ENCODE data around the gene CYBB.

Gene CYBB

GRCh38 chrX:37779857-37780256 is at the start of gene CYBB:
CYBB (plus strand) TSS chrX:37780059; CDS start chrX:37780078, 19 bp downstream.
- Mint-ChIP-seq H3K27me3 (no peaks in the 10 kb centered on the region), H3K9me3 (no peaks in the 10 kb centered on the region), H3K36me3 (ENCODE audit: low read depth) (no peaks in the 10 kb centered on the region), H3K4me1 (peaks cover 27% of the 10 kb centered on the region), H3K4me3 (peak within 1 kb of the TSS; percentile 55), H3K27ac (peak within 1 kb of the TSS; percentile 49)
- DNase-seq: no peak
- no peak for ATAC-seq

- no peak for ATAC-seq
- H3K36me3 Mint-ChIP-seq (ENCODE audit: low read depth): no peaks in the 10 kb centered on the region
- peak overlapping the region; percentile 9 for H3K4me3 Mint-ChIP-seq
- peak; percentile 70 for DNase-seq
- H3K4me1 Mint-ChIP-seq: peaks cover 24% of the 10 kb centered on the region
- H3K27me3 Mint-ChIP-seq: no peaks in the 10 kb centered on the region
- no peaks in the 10 kb centered on the region for H3K9me3 Mint-ChIP-seq
- peak overlapping the region; percentile 85 for H3K27ac Mint-ChIP-seq
These were observed 34.5 kb upstream of the CYBB start for GRCh38 chrX:37745354-37745753.

DNA sequence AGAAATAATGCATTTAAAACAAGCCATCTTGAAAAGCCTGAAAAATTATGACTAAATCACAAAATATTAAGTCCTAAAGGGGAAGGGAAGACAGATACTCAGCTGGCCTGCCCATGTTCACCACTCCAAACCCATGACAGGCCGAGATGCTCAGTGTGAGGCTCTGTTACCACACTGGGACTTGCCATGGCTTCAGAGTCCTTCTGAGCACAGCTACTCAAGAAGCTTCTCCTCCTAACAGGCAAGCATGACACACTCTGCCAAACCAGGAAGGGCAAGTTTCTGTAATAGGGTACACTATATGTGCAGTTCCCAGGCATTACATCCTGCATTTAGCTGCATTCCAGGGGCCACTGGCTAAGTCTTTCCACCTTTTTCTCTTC is 34.0 kb upstream of the CYBB start:
- Mint-ChIP-seq H3K9me3 (no peaks in the 10 kb centered on the region), H3K27ac (peak overlapping the region; percentile 85), H3K4me1 (peaks cover 24% of the 10 kb centered on the region), H3K36me3 (ENCODE audit: low read depth) (no peaks in the 10 kb centered on the region), H3K4me3 (peak overlapping the region; percentile 9), H3K27me3 (no peaks in the 10 kb centered on the region)
- ATAC-seq: peak; percentile 58
- peak; percentile 3 for DNase-seq

- peak; percentile 44 for DNase-seq
- no peaks in the 10 kb centered on the region for H3K27me3 Mint-ChIP-seq
- H3K4me3 Mint-ChIP-seq: peak overlapping the region; percentile 37
- H3K4me1 Mint-ChIP-seq: peaks cover 26% of the 10 kb centered on the region
- no peaks in the 10 kb centered on the region for H3K9me3 Mint-ChIP-seq
- peak; percentile 81 for ATAC-seq
- peak overlapping the region; percentile 85 for H3K27ac Mint-ChIP-seq
- H3K36me3 Mint-ChIP-seq (ENCODE audit: low read depth): no peaks in the 10 kb centered on the region
These were observed 33.5 kb upstream of the CYBB start for GRCh38 chrX:37746218-37746941.

- H3K4me3 Mint-ChIP-seq: no peak overlapping the region
These were observed 32.9 kb upstream of the CYBB start for GRCh38 chrX:37746951-37747350.

DNA sequence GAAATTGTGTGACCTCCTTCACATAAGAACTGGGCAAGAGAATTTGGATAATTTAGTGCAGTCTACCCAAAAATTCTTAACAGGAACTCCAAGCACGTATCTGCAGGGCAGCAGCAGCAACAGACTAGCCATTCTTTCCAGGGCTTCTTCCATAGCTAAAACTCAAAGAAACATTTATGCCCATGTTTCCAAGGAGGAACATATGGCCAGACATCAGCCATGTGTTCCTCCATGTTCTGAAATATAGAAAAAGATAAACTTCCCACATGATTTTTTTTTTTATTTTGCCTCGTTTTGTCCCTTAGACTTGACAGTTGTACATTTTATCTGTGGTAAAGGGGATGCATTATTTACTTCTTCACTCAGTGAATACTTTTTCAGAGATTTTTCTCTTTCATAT is 27.6 kb upstream of the CYBB start:
- H3K36me3 Mint-ChIP-seq (ENCODE audit: low read depth): no peaks in the 10 kb centered on the region
- H3K27me3 Mint-ChIP-seq: no peaks in the 10 kb centered on the region
- no peak overlapping the region for H3K4me3 Mint-ChIP-seq
- no peak for DNase-seq
- peaks cover 7% of the 10 kb centered on the region for H3K4me1 Mint-ChIP-seq
- no peak for ATAC-seq
- no peaks in the 10 kb centered on the region for H3K9me3 Mint-ChIP-seq
- H3K27ac Mint-ChIP-seq: no peak overlapping the region

More at GRCh38 chrX:37746951-37747350, 32.9 kb upstream of the CYBB start:
- peaks cover 29% of the 10 kb centered on the region for H3K4me1 Mint-ChIP-seq
- DNase-seq (no peak), ATAC-seq (no peak)
- no peaks in the 10 kb centered on the region for H3K9me3 Mint-ChIP-seq
- peak overlapping the region; percentile 85 for H3K27ac Mint-ChIP-seq
- H3K36me3 Mint-ChIP-seq (ENCODE audit: low read depth): no peaks in the 10 kb centered on the region
- H3K27me3 Mint-ChIP-seq: no peaks in the 10 kb centered on the region

DNA sequence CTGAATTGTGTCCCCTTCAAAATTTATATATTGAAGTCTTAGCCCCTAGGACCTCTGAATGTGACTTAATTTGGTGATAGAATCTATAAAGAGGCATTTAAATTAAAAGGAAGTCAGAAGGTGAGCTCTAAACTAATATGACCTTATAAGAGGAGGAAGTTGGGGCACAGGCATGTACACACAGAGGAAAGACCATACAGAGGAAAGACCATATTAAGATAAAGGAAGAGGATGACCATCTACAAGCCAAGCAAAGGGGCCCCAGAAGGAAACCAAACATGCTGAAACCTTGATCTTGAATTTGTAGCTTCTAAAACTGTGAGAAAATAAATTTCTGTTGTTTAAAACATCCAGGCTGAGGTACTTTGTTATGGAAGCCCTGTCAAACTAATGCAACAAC is 26.9 kb upstream of the CYBB start:
- peak overlapping the region; percentile 42 for H3K27ac Mint-ChIP-seq
- DNase-seq (no peak), ATAC-seq (no peak)
- no peaks in the 10 kb centered on the region for H3K9me3 Mint-ChIP-seq
- H3K4me3 Mint-ChIP-seq: no peak overlapping the region
- H3K4me1 Mint-ChIP-seq: peaks cover 5% of the 10 kb centered on the region
- H3K27me3 Mint-ChIP-seq: no peaks in the 10 kb centered on the region
- no peaks in the 10 kb centered on the region for H3K36me3 Mint-ChIP-seq (ENCODE audit: low read depth)

DNA sequence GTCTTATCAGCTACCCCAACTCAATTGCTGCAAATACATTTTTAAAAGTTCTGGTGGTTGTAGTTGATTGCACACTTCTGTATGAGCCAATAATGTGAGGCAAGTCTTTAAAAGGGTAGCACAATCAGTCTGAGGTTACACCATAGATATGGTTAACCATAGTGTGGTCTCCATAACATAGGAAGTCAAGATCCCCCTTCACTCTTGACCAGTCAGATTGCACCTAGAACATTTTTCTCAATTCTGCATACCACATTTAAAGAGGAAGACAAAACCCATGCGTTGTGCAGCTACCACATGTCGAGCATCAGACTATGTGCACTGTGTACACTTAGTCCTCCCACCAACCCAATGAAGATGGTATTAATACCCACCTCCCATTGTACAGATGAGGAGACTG is 26.5 kb upstream of the CYBB start:
- H3K9me3 Mint-ChIP-seq: no peaks in the 10 kb centered on the region
- H3K27me3 Mint-ChIP-seq: no peaks in the 10 kb centered on the region
- peaks cover 5% of the 10 kb centered on the region for H3K4me1 Mint-ChIP-seq
- no peak overlapping the region for H3K4me3 Mint-ChIP-seq
- peak overlapping the region; percentile 42 for H3K27ac Mint-ChIP-seq
- no peaks in the 10 kb centered on the region for H3K36me3 Mint-ChIP-seq (ENCODE audit: low read depth)
- no peak for DNase-seq
- ATAC-seq: peak; percentile 44

DNA sequence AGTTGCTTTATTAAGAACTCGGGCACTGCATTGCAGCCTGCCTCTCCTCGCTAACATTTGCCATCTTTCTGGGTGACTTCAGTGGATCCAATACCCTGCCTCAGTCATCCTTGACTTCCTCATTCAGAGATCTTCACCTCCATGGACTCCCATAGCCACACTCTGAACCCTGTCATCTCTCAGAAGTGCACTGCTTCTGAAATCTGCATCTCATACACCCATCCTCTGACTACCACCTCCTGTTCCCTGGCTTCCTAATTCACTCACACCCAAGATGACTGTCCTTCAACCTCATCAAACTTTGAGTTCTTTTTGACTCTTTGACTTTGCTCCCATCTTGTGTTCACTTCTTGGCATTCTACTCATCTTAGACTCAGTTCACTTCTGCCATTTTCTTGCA is 25.3 kb upstream of the CYBB start:
- H3K36me3 Mint-ChIP-seq (ENCODE audit: low read depth): no peaks in the 10 kb centered on the region
- H3K4me3 Mint-ChIP-seq: no peak overlapping the region
- H3K27ac Mint-ChIP-seq: no peak overlapping the region
- peak; percentile 68 for ATAC-seq
- DNase-seq: no peak
- H3K9me3 Mint-ChIP-seq: no peaks in the 10 kb centered on the region
- H3K27me3 Mint-ChIP-seq: no peaks in the 10 kb centered on the region
- peaks cover 5% of the 10 kb centered on the region for H3K4me1 Mint-ChIP-seq

GRCh38 chrX:37755025-37755424 is 24.8 kb upstream of the CYBB start:
- no peaks in the 10 kb centered on the region for H3K36me3 Mint-ChIP-seq (ENCODE audit: low read depth)
- no peaks in the 10 kb centered on the region for H3K27me3 Mint-ChIP-seq
- peak; percentile 12 for DNase-seq
- ATAC-seq: peak; percentile 82
- no peaks in the 10 kb centered on the region for H3K9me3 Mint-ChIP-seq
- no peak overlapping the region for H3K4me3 Mint-ChIP-seq
- H3K27ac Mint-ChIP-seq: no peak overlapping the region
- H3K4me1 Mint-ChIP-seq: peaks cover 6% of the 10 kb centered on the region

DNA sequence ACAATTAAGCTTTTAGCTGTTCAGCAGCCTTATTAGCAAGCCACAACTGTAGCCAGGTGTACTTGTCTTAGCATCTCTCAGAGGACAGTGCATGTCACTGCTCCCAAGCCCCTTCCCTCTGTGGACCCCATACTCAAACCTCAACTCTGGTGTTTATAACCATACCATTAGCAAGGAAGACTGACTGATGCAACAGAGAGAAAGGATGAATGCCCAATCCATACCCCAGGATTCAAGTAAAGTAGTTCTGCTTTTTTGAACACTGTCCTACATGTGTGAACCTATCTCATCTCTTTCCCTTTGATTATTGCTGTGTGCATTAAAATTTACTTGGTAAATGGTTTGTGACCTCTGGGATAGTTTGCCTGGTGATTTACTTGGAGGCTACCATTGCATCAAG is 22.8 kb upstream of the CYBB start:
- DNase-seq (no peak), ATAC-seq (no peak)
- Mint-ChIP-seq H3K4me1 (peaks cover 1% of the 10 kb centered on the region), H3K4me3 (no peak overlapping the region), H3K27me3 (no peaks in the 10 kb centered on the region), H3K9me3 (no peaks in the 10 kb centered on the region), H3K36me3 (ENCODE audit: low read depth) (no peaks in the 10 kb centered on the region), H3K27ac (no peak overlapping the region)

DNA sequence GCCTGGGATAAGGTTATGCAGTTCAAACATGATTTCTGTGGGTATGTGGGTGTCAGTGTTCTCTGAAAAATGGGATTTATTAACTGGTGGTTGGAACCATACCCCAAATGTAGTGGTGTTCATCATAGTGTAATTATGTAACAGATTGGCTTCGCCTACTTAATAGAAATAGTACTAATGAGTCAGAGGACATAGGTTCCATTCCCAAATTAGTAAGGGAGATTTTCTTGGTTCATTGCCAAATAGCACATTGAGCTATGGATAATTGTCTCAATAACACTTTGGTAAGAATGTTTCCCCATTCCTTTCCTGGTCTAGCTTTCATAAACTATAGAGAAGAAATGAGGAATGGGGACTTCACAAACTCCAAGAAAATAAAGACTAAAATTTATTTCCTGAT is 20.5 kb upstream of the CYBB start:
- H3K36me3 Mint-ChIP-seq (ENCODE audit: low read depth): no peaks in the 10 kb centered on the region
- H3K4me1 Mint-ChIP-seq: peaks cover 5% of the 10 kb centered on the region
- H3K27ac Mint-ChIP-seq: no peak overlapping the region
- no peak overlapping the region for H3K4me3 Mint-ChIP-seq
- ATAC-seq (no peak), DNase-seq (no peak)
- H3K9me3 Mint-ChIP-seq: no peaks in the 10 kb centered on the region
- H3K27me3 Mint-ChIP-seq: no peaks in the 10 kb centered on the region

- DNase-seq: no peak
- Mint-ChIP-seq H3K4me1 (peaks cover 5% of the 10 kb centered on the region), H3K27me3 (no peaks in the 10 kb centered on the region), H3K4me3 (no peak overlapping the region), H3K9me3 (no peaks in the 10 kb centered on the region), H3K27ac (no peak overlapping the region), H3K36me3 (ENCODE audit: low read depth) (no peaks in the 10 kb centered on the region)
- ATAC-seq: peak; percentile 40
These were observed 19.9 kb upstream of the CYBB start for GRCh38 chrX:37759878-37760418.

DNA sequence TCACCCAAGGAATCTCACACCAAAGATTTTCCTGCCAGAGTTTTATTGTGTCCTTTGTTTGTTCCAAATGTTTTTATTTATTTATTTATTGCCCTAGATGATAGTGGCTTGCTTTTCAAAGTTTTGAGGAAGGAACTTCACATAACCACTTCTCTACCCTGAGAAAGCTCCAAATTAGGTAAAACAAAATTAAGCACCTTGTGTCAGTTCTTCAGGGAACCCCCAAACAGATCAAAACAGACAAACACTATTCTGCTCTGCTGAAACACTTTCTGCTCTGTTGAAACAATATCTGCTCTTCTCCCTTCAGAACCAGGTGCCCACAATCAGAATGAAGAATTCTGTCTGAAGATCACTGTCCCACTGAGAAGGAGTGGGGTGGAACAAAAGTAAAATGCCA is 16.5 kb upstream of the CYBB start:
- ATAC-seq: no peak

DNA sequence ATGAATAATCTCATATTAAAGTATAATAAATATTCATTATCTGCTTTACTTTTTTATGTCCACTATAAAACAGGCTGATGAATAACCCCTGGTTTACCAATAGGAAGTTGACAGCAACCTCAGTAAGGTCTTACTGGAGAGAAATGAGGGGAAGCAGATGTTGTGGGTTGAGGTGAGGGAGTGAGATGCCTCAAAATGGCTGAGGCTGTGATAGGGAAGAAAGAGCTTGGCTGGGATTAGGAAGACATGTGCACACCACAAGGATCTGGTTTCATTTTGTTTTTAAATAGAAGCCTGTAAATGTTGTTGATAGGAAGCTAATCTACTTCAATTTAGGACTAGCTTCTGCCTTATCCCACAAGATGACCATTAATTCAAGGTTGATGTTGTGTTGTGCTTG is 14.4 kb upstream of the CYBB start:
- ATAC-seq (no peak), DNase-seq (no peak)
- H3K27ac Mint-ChIP-seq: peak overlapping the region; percentile 18
- H3K36me3 Mint-ChIP-seq (ENCODE audit: low read depth): peaks cover 1% of the 10 kb centered on the region
- no peak overlapping the region for H3K4me3 Mint-ChIP-seq
- no peaks in the 10 kb centered on the region for H3K9me3 Mint-ChIP-seq
- peaks cover 12% of the 10 kb centered on the region for H3K4me1 Mint-ChIP-seq
- no peaks in the 10 kb centered on the region for H3K27me3 Mint-ChIP-seq

More for the DNA sequence above, 16.5 kb upstream of the CYBB start:
- no peak for DNase-seq
- Mint-ChIP-seq H3K27ac (peak overlapping the region; percentile 54), H3K36me3 (ENCODE audit: low read depth) (peaks cover 1% of the 10 kb centered on the region), H3K4me1 (peaks cover 13% of the 10 kb centered on the region), H3K27me3 (no peaks in the 10 kb centered on the region), H3K9me3 (no peaks in the 10 kb centered on the region), H3K4me3 (no peak overlapping the region)

All from activated naive CD8-positive, alpha-beta T cell treated with anti-CD3 and anti-CD28 coated beads, Interleukin-2, amount 50 U/mL, for 24 hours (primary cell).